ENCODE data around the gene MYH15. TPM values are rescaled to one million over a fixed set of nuclear protein-coding genes. Genes with fewer than 3 reads are reported as not detected.

Gene MYH15
- total and polyA plus RNA-seq, 2 of the 4 experiments (the other 2 are of a cell fraction): 0.10 to 0.36 TPM

DNA sequence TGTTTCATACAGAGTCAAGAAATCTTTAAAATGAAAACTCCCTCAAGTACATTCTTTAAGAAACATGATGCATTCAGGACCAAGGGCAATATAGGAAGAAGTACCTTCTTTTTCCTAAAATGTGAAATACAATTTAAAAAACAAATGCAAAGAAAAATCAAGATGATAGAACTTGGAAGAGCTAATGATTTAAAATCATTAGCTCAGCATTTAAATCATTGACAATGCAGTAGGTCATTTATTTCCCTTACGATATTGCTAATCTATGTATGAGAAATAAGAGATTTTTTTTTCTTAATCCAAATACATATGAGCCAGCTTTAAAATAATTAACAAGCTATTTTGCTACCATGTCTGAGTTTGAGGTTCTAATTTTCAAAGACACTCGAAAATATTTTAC is 108.6 kb downstream of the MYH15 start:
- H3K23ac ChIP-seq (ENCODE audit: low read depth, low read length): no peak overlapping the region
- ATAC-seq (ENCODE audit: low read depth) (no peak), DNase-seq (no peak)
- no peak overlapping the region for H3K14ac ChIP-seq (replicated peaks; ENCODE audit: low read depth, low read length)
- H3K56ac ChIP-seq (ENCODE audit: extremely low read depth, insufficient read depth, low read length): no peak overlapping the region
- no CpG with 5 or more reads among the region's 2 CpGs for WGBS, 2 experiments (ENCODE audit: extremely low coverage in 2 of 2, insufficient read length in 1 of 2)
- no peaks in the 10 kb centered on the region for H3K79me1 ChIP-seq (ENCODE audit: low read depth in 1 of 2, low read length in 2 of 2)
- no peak overlapping the region for H2AFZ ChIP-seq (replicated peaks; ENCODE audit: low read length, poor library complexity)
- H2AK9ac ChIP-seq (replicated peaks; ENCODE audit: low read depth, low read length, poor library complexity): no peak overlapping the region
- BruUV-seq (replicated peaks): no TSS peak
- H2BK120ac ChIP-seq (ENCODE audit: low read depth, low read length): no peak overlapping the region
- no peak overlapping the region for H2BK20ac ChIP-seq (ENCODE audit: low read depth, low read length)
- H3K4me1 ChIP-seq (ENCODE audit: control insufficient read depth, insufficient read depth, low read length): no peaks in the 10 kb centered on the region
- dilution Hi-C loops (cut with HindIII; ENCODE audit: low sequenced_read_pairs, unreplicated experiment): no loop called here
- ChIA-PET POLR2A (ENCODE audit: unreplicated experiment) (no interaction called here), CTCF (interaction anchor here (0.6 kb wide), 1 partner anchor 464 kb away, joined by 3 read pairs; no protein-coding TSS in a partner anchor)
- no peak overlapping the region for H3K18ac ChIP-seq (ENCODE audit: low read depth, low read length)
- H3K4me2 ChIP-seq (ENCODE audit: low read depth, low read length): no peak overlapping the region
- H3K4me3 ChIP-seq (ENCODE audit: insufficient read depth, low read depth, low read length): no peak overlapping the region
- no peak overlapping the region for H3K27ac ChIP-seq (ENCODE audit: insufficient read depth, low read length)
- no peaks in the 10 kb centered on the region for H3K9me1 ChIP-seq (ENCODE audit: insufficient read depth, low read length)
- TF ChIP-seq NFE2L2 (IDR thresholded peaks at IDR 0.05; ENCODE audit: low read depth, low read length) (no peak), CEBPB (IDR thresholded peaks at IDR 0.05; ENCODE audit: low read depth, low read length) (no peak), MAFK (IDR thresholded peaks at IDR 0.05; ENCODE audit: low read depth, low read length) (peak; percentile 44)
- TF ChIP-seq, protein P1, sequence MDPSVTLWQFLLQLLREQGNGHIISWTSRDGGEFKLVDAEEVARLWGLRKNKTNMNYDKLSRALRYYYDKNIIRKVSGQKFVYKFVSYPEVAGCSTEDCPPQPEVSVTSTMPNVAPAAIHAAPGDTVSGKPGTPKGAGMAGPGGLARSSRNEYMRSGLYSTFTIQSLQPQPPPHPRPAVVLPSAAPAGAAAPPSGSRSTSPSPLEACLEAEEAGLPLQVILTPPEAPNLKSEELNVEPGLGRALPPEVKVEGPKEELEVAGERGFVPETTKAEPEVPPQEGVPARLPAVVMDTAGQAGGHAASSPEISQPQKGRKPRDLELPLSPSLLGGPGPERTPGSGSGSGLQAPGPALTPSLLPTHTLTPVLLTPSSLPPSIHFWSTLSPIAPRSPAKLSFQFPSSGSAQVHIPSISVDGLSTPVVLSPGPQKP (IDR thresholded peaks at IDR 0.05; ENCODE audit: borderline replicate concordance, low read depth, low read length): no peak
- TF ChIP-seq, protein P2, sequence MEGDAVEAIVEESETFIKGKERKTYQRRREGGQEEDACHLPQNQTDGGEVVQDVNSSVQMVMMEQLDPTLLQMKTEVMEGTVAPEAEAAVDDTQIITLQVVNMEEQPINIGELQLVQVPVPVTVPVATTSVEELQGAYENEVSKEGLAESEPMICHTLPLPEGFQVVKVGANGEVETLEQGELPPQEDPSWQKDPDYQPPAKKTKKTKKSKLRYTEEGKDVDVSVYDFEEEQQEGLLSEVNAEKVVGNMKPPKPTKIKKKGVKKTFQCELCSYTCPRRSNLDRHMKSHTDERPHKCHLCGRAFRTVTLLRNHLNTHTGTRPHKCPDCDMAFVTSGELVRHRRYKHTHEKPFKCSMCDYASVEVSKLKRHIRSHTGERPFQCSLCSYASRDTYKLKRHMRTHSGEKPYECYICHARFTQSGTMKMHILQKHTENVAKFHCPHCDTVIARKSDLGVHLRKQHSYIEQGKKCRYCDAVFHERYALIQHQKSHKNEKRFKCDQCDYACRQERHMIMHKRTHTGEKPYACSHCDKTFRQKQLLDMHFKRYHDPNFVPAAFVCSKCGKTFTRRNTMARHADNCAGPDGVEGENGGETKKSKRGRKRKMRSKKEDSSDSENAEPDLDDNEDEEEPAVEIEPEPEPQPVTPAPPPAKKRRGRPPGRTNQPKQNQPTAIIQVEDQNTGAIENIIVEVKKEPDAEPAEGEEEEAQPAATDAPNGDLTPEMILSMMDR (conservative IDR thresholded peaks at IDR 0.05; ENCODE audit: low read depth, low read length): no peak
- H4K91ac ChIP-seq (ENCODE audit: insufficient read depth, low read depth, low read length): no peak overlapping the region
- H2AK5ac ChIP-seq (ENCODE audit: low read depth, low read length): no peak overlapping the region
- no peak overlapping the region for H4K8ac ChIP-seq (ENCODE audit: low read depth in 2 of 2, low read length in 2 of 2)
- no peaks in the 10 kb centered on the region for H3K9me3 ChIP-seq (ENCODE audit: control insufficient read depth, insufficient read depth, low read length)
- no peak overlapping the region for H3K4ac ChIP-seq (ENCODE audit: low read depth, low read length)
- H4K20me1 ChIP-seq (ENCODE audit: insufficient read depth, low read length): no peaks in the 10 kb centered on the region
- H3K9ac ChIP-seq (ENCODE audit: low read depth, low read length): no peak overlapping the region
- H3K27me3 ChIP-seq (ENCODE audit: control insufficient read depth, insufficient read depth, low read length): peaks cover 4% of the 10 kb centered on the region; the same call in 1 of the 2 replicates
- no peak overlapping the region for H2BK5ac ChIP-seq (ENCODE audit: low read depth, low read length, poor library complexity, severe bottlenecking)
- H4K5ac ChIP-seq (ENCODE audit: low read depth, low read length): no peak overlapping the region
- intact Hi-C loops (cut with micrococcal nuclease): loop anchor here (10.0 kb wide), 3 partner anchors 247 to 647 kb away; no protein-coding TSS in a partner anchor
- in situ Hi-C loops (cut with MboI; ENCODE audit: low sequenced_read_pairs): no loop called here
- no peaks in the 10 kb centered on the region for H3K36me3 ChIP-seq (ENCODE audit: control insufficient read depth, insufficient read depth, low read length)
- no peak overlapping the region for H2BK15ac ChIP-seq (ENCODE audit: low read depth, low read length)

All from IMR-90 (cell line).